H1 (cell line): ENCODE measurements around the gene MKNK2. TPM values are rescaled to one million over a fixed set of nuclear protein-coding genes. Genes with fewer than 3 reads are reported as not detected.
A peak's percentile ranks its signal among the peaks of the same experiment; 100 is the strongest.

Experiments
- CHD2 ChIP-seq: IDR thresholded peaks from 2 replicates; pipeline ENCODE4 v1.6.1; 2012; ENCODE audit warnings: low read length, improper control_type of control experiment
- KDM4A ChIP-seq: IDR thresholded peaks from one replicate; pipeline ENCODE4 v1.7.1; 2012; ENCODE audit warnings: low read depth, mild to moderate bottlenecking, moderate library complexity, low read length, inconsistent platforms; ENCODE audit not compliant: severe bottlenecking
- NANOG ChIP-seq: IDR thresholded peaks from 2 replicates; pipeline ENCODE4 v1.6.1; 2011; ENCODE audit warnings: low read length, low read depth, mild to moderate bottlenecking, inconsistent platforms; ENCODE audit not compliant: insufficient read depth, poor library complexity, severe bottlenecking
- RAD21 ChIP-seq, 2 experiments: IDR thresholded peaks in 1 of 2; conservative IDR thresholded peaks in 1 of 2; 2 replicates each; pipeline ENCODE4 v1.6.1; 2011; ENCODE audit warnings: low read depth in 2 of 2, low read length in 2 of 2, improper control_type of control experiment in 1 of 2, inconsistent platforms in 1 of 2, mild to moderate bottlenecking in 1 of 2, moderate library complexity in 1 of 2
- RNF2 ChIP-seq: fragments of 200-900, 300-1000 bp; sonication (generic); IDR thresholded peaks from 2 replicates; pipeline ENCODE4 v1.7.1; 2016; ENCODE audit warnings: borderline replicate concordance, low read depth, mild to moderate bottlenecking, antibody characterized with exemption, low read length; ENCODE audit not compliant: poor library complexity, severe bottlenecking; ENCODE audit errors: missing control alignments
- SIX5 ChIP-seq: IDR thresholded peaks from 2 replicates; pipeline ENCODE4 v1.6.1; 2011; ENCODE audit warnings: mild to moderate bottlenecking, low read depth, low read length
- polyA plus RNA-seq, 7 experiments: library from polyadenylated mRNA; depleted of rRNA in 3 of 7; stranded (reverse) in 5 of 7; unstranded in 2 of 7; fragments of >200 nt in 5 of 7; fragments of 200-250 nt in 2 of 7; gene quantifications; 1 replicate in 5 of 7; 2 replicates in 1 of 7; 4 replicates in 1 of 7; pipeline versions ENCODE4 v1.2.1 to v1.2.3, GENCODE V29; 2011 to 2013; ENCODE audit warnings: missing spikeins in 2 of 7, mixed read lengths in 2 of 7
- total RNA-seq: library from RNA; stranded (reverse); fragmentation: NEBNext Ultra II Directional; extraction: Animal tissue kit (Norgen Biotek cat#: 25700); gene quantifications from 2 replicates; pipeline ENCODE4 v1.2.1, GENCODE V29; 2021

Gene MKNK2
- total and polyA plus RNA-seq, 2 of the 8 experiments (the other 6 are each of a cell fraction or from before 2014, with no cell fraction given) = 163 to 166 TPM

GRCh38 chr19:2097203-2097885 is 46.3 kb upstream of the MKNK2 start (continued):
- TF ChIP-seq RNF2 (no peak), SIX5 (no peak), RAD21 (IDR thresholded peaks at IDR 0.05 in 1 of 2, conservative IDR thresholded peaks at IDR 0.05 in 1 of 2; ENCODE audit: low read depth in 2 of 2, low read length in 2 of 2) (no peak), KDM4A (peak; percentile 7), CHD2 (no peak), NANOG (no peak)
